HG03354 (cell line): ENCODE results near the gene RASAL2.
"Not testable (repeated sequence)": the region's sequence is repeated elsewhere in the genome, so short reads cannot be mapped to it uniquely, and the experiment has no call there.

Source experiments
- ATAC-seq: cut with Tn5 transposase; IDR thresholded peaks from one replicate; pipeline ENCODE4 v1.9.1; 2021; ENCODE audit warnings: mild to moderate bottlenecking; ENCODE audit not compliant: unreplicated experiment, poor library complexity, severe bottlenecking

RASAL2 gene

DNA sequence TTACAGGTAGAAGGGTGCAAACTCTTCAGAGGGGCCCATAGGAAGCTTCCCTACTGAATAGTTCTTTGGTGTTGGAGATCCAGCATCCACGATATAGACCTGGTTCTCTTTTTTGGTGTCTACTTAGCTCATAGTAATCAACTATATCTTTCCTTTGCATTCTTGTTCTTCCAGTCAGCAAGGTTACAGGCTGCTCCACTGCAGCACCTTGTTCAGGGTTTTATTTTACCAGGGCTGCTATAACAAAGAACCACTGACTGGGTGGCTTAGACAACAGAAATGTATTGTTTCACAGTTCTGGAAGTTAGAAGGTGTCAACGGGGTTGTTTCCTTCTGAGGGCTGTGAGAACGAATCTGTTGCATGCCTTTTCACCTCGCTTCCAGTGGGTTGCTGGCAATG is 266.5 kb downstream of the RASAL2 start:
- ATAC-seq: no peak

DNA sequence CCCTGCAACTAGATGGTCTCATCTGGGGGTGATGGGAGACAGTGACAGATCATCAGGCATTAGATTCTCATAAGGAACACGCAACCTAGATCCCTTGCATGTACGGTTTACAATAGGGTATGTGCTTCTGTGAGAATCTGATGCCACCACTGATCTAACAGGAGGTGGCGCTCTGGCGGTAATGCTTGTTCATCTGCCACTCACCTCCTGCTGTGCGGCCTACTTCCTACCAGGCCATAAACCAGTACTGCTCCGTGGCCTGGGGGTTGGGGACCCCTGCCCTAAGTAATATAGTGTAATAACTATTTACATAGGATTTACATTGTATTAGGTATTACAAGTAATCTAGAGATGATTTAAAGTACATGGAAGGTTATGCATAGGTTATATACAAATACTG is 267.9 kb downstream of the RASAL2 start:
- ATAC-seq: no peak

DNA sequence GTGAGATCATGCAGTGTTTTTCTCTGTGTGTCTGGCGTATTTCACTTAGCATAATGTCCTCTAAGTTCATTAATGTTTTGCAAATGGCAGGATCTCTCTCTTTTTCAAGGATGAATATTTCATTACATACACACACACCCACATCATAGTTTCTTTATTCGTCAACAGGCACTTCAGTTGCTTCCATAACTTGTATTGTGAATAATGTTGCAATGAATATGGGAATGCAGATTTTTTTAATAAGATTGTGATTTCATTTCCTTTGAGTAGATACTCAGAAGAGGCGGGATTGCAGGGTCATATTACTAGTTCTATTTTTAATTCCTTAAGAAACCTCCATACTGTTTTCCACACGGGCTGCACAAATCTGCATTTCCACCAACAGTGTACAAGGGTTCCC is 268.8 kb downstream of the RASAL2 start:
- no peak for ATAC-seq

DNA sequence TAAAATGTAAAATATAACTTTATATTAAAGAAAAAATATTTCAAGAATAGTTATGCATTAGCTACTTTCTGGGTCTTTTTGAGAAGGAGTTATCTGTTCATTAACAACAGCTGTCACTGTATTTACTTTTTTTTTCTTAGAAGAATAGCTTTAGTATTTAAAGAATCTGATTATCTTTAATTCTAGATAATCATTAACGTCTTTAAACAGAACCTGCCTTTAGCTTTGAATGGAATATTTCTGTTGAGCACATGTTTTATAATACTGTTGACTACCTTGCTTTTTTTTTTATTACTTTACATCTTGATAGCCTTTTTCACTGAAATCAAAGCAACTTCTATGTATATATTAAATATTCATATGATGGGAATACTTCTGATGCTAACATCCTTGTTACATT is 270.9 kb downstream of the RASAL2 start:
- no peak for ATAC-seq

DNA sequence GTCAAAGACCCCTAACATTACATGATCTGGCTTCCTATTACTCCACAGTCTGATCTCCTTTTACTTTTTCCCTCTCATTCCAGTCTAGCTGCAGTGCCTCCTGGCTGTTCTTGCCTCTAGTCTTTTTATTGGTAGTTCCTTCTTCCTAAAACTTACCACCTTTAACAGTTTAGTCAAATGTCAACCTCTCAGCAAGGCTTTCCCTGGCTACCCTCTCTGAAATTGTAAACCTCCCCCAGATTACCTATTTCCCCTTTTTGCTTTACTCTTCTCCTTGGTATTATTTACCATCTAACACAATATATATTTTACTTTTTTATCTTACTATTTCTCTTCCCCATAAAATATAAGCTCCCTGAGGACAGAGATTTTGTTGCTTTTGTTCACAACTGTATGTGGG is 273.2 kb downstream of the RASAL2 start:
- ATAC-seq: no peak

DNA sequence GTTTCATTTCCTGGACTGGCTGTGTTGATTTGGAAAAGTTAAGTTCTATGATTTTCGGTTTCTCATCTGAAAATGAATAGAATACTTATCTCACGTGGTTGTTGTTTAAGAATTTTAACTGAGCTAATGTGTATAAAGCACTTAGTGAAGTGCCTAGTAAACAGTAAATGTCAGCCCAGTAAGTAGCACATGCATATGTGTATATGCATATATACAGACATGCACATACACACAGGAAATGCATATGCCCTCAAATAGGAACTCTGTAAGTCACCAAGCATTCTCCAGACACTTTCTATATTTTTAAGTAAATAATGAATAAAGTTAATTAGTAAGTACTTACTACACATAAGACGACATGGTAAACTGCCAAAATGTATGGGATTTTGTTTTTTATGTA is 274.3 kb downstream of the RASAL2 start:
- ATAC-seq: no peak

DNA sequence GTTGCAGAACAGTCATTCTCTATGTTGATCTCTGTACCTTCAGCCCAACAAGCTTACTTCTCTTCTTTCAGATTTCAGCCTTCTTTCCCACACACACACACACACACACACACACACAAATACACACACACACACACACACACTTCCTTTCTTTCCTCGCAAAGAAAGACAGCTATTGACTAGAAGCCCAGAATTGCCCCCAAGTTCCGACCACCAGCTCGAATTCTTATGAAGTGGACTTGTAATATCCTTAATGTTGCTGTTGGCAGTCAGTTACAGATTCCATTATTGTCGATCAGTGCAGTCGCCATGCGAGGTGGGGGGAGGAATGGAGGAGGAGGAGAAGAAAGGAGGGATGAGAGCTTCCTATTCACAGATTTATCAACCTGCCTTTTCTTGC is 277.3 kb downstream of the RASAL2 start:
- no peak for ATAC-seq

DNA sequence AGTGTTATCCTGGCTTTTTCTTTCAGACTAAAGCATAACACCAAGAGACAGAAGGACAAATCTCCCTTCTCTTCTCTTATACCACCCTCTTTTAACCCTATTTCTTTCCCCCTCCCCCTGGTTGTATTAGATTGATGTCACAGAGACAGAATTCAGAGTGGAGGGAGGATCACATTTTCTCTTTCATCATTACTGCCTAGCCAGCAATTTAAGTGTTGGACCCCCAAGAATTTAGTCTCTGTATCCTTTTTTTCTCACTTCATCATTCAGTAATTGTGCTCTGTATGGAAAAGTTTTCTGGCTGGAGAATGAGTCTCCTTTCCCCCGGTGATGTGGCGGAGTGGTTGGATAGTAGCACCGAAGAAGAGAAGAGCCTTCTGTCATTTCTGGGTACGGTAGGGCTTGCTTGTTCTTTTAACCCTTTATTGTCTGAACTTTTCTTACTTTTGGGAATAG is 278.1 kb downstream of the RASAL2 start:
- no peak for ATAC-seq

DNA sequence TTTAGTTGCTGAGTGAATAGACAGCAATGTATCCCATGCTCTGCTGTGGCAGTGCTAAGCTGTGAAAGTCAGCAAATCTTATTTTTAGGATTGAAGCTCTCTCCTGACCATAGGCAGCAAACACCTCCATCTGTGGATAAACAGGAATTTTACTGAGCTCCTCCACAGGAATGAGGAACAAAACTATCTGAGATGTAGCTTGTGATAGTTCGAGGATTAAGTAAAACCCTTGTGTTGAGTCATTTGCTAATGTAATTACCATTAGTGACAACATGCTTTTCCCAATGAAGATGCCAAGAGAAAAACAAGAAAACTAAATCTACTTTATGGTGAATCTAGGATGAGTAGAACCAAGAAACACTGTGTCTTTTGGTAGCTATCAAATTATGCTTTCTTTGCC is 280.1 kb downstream of the RASAL2 start:
- ATAC-seq: no peak

DNA sequence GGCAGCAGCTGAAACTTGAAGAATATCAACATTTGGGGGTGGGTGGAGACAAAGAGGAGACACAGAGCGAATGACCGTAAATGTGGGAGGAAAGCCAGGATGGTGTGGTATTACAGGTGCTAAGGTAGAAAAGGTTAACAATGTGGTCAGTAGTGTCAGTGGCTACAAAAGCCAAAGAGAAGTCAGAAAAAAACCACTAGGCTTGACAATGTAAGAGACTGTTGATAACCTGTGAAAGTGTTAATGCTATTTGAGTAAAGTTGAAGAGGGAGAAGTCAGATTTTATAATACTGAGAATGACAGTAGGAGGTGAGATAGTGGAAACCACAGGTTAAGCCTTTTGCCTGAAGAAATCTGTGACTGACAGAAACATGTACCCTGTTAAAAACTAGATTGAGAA is 282.1 kb downstream of the RASAL2 start:
- ATAC-seq: no peak

DNA sequence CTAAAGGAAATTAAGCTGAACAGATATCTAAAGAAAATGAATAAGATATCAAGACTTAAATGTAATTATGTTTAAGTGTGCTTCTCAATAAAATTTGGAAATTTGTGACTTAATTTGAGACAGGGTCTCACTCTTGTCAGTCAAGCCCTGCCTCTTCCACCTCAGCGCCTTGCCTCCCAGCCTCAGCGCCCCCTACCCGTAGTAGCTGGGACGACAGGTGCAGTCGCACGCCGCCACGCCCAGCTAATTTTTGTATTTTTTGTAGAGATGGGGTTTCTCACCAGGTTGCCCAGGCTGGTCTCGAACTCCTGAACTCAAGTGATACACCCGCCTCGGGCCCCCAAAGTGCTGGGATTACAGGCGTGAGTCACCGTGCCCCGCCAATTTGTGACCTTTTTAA is 285.9 kb downstream of the RASAL2 start:
- no peak for ATAC-seq

DNA sequence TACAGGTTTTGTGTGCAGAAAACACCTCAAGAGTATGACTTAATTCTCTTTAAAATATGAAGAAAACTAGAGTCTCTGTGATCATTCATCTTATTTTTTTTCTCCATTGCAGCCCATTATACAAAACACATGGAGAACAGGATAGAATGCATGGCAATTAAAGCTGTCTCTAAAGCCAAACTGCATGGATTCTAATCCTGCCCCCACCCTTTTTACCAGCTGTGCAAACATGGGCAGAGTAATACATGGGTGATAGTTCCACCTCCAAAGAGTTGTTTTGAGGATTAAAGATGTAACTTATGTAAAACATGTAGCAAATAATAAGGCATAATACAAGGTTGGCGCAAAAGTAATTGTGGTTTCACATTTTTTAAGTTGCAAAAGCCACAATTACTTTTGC is 288.5 kb downstream of the RASAL2 start:
- no peak for ATAC-seq

DNA sequence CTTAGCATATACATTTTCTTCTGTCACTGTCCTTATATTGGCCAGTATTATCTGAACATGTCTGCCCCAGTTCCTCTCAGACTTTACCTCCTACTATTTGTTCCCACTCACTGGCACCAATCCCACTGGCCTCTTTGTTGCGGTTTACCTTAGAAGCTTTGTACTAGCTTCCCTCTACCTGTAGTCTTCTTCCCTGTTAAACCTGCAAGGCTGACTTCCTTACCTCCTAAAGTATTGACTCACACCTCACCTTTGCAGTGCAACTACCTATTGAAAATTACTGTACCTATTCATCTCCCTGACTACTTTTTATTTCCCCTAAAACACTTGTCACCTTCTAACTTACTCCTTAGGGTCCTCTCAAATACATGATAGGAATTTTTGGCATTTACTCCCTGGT is 291.8 kb downstream of the RASAL2 start:
- no peak for ATAC-seq

DNA sequence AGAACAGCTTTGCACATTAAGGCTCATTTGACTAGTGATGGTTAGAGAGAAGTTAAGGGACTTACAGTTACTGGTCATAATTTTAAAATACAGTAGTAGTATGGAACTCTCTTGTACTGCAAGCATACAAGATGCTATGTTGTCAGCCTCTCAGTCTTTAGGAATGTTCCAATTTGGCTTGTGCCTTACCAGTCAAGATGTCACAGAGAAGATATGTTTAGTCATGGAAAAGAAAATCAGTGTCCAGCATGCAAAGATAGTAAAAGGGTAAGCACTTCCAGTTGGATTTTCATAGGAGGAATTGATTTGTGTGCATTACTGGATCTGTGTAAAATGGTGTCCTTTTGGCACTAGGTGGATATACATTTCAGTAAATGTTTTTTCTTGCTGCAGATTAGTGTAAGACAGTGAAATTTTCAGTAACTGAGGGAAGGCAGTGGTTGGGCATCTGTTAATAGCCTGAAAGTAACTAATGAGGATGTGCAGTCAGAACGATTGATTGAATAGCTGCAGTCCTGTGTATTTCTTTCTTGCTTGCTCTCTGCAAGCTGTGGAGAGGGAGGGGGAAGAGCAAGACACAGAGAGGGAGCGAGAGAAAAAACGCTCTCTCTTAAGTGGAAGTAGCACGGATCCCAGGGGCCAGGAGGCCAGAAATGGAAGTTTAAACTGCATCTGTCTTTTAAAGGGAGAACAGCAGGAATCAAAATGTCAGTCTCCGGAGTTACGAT is 294.7 kb downstream of the RASAL2 start:
- ATAC-seq: no peak

DNA sequence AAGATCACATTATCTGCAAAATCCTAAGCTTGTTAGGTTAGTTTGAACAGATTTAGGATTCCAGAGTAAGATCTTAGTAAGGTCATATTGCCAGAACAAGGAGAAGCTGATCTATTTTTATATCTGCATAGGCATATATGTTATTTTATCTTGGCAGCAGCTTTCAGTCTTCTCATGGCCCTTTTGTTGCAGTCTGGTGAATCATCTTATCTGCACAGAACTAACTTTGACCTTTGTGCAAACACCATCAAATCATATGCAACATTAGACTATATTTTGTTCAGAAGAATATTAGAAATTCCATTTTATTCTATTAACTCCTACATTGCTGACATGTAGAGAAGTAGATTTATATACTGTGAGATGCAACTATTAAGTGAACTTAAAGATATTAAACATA is 295.5 kb downstream of the RASAL2 start:
- ATAC-seq: no peak

DNA sequence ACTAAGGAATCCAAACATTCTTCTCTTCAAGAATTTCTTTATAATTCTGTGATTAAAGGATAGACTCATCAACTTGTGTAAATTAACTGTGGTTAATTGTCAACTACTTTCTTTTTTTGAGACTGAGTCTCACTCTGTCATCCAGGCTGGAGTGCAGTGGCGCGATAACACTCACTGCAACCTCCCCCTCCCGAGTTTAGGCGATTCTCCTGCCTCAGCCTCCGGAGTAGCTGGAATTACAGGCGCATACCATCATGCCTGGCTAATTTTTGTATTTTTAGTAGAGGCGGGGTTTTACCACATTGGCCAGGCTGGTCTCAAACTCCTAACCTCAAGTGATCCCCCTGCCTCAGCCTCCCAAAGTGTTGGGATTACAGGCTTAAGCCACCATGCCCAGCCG is 296.4 kb downstream of the RASAL2 start:
- not testable (repeated sequence) for ATAC-seq

DNA sequence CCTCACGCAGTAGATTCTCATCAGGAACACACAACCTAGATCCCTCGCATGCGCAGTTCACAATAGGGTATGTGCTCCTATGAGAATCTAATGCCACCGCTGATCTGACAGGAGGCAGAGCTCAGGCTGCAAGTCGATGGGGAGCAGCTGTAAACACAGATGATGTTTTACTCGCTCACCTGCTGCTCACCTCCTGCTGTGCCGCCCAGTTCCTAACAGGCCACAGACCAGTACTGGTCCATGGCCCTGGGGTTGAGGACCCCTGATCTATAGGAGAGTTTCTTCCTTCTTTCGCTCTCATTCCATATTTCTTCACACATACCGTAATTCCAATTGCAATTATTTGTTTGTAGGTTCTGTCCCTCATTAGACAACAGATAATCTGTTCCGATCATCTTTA is 299.5 kb downstream of the RASAL2 start:
- no peak for ATAC-seq

DNA sequence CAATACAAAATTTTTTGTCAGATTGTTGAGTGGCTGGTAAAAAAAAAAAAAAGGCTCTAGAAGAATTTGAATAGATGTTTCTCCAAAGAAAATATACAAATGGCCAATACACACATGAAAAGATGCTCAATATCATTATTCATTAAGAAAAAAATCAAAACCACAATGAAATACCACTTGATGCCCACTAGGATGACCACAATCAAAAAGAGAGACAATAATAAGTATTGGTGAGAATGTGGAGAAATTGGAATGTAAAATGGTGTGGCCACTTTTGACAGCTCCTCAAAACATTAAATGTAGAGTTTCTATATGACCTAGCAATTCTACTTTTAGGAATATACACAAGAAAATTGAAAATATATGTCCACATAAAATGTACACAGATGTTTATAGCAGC is 302.9 kb downstream of the RASAL2 start:
- ATAC-seq: no peak

DNA sequence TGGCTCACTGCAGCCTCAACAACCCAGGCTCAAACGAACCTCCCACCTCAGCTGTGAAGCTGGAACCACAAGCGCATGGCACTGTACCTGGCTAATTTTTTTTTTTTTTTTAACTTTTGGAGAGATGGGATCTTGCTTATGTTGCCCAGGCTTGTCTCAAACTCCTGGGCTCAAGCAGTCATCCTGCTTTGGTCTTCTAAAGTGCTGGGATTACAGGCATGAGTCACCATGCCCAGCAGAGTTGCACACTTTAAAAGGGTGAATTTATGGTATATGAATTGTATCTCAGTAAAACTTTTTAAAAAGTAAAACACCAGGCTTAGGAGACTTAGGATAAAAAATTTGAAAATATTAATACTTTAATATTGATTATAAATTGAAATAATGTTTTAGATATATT is 303.8 kb downstream of the RASAL2 start:
- no peak for ATAC-seq

DNA sequence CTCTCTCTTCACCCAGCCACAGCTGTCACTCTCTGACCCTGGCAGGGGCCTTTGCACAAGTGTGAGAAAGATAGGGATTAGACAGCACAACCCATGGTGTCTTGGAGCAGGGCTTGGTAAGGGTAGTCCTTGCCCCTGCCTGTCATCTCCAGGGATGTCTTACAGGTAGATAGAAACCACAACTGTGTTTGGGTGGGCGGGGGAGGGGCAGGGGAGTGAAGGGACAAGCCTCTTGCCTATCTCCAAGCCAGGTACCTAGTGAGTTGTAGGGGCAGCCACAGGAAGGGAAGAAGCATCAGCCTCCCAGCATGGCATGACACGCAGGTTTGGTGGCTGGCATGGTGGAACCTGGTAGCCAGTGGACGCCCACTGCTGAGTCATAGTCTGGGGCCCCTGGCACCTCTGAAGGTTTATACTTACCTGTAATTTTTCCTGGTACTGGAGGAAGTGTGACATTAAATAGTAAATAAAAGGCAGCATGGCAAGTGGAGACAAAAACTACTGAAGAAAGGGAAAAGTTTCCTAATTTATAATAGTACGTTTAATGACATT is 305.3 kb downstream of the RASAL2 start:
- ATAC-seq: no peak

DNA sequence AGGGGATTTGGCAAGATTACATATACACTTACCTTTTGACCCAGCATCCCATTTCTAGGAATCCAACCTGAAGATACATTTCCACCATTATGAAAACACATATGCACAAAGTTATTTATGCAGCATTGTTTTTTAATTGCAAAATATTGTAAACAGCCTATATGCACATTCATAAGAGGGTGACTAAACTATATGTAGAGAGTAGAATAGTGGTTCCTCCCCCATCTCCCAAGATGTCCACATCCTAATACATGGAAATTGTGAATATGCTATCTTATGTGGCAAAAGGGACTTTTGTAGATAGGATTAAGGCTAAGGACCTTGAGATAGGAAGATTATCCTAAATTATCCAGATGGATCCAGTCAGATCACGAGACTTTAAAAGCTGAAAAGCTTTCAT is 311.2 kb downstream of the RASAL2 start:
- ATAC-seq: no peak

DNA sequence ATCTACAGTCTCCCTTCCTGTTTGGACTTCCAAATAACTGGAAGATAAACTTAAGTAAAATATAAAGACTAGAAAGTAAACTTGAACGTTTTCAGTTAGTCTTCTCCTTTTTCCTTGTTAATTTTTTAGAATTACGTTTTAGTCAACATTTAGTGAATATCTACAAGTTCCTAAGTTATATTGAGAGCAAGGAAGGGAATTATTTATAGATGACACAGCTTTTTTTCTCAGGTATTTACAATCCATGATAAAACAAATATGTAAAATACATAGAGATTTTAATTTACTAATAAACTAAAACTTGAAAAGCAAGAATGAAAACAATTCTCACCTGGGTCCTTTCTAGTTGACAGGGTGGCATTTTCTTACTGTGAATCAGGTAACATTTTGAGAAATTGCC is 313.3 kb downstream of the RASAL2 start:
- ATAC-seq: no peak
